Hepatocyte (in vitro differentiated cells): Measurements from ENCODE around the gene FAM114A2. TPM values are rescaled to one million over a fixed set of nuclear protein-coding genes. Genes with fewer than 3 reads are reported as not detected.

Experiments used
- DNase-seq: peaks from one replicate; pipeline ENCODE4 v3.0.0-alpha.2; 2016; ENCODE audit warnings: low spot score
- H2AFZ ChIP-seq: fragments of 200-600 bp; sonication (generic); 2 replicates; pipeline ENCODE4 v1.6.0; 2016; ENCODE audit warnings: antibody characterized with exemption, mild to moderate bottlenecking
- H3K27ac ChIP-seq: fragments of 200-600 bp; sonication (generic); 2 replicates; pipeline ENCODE4 v1.5.1; 2016; ENCODE audit warnings: mild to moderate bottlenecking
- H3K27me3 ChIP-seq: fragments of 200-600 bp; sonication (generic); 2 replicates; pipeline ENCODE4 v1.6.1; 2016
- H3K36me3 ChIP-seq: fragments of 200-600 bp; sonication (generic); replicated peaks from 2 replicates; pipeline ENCODE4 v1.5.1; 2016; ENCODE audit warnings: low read depth; ENCODE audit not compliant: insufficient read depth
- H3K4me1 ChIP-seq: fragments of 200-600 bp; sonication (generic); 2 replicates; pipeline ENCODE4 v1.5.1; 2016; ENCODE audit warnings: mild to moderate bottlenecking, moderate library complexity; ENCODE audit not compliant: insufficient read depth
- H3K4me2 ChIP-seq: fragments of 200-600 bp; sonication (generic); 2 replicates; pipeline ENCODE4 v1.6.0; 2016
- H3K4me3 ChIP-seq: fragments of 200-600 bp; sonication (generic); 2 replicates; pipeline ENCODE4 v1.5.1; 2016; ENCODE audit warnings: mild to moderate bottlenecking
- H3K79me2 ChIP-seq: fragments of 200-600 bp; sonication (generic); 2 replicates; pipeline ENCODE4 v1.6.0; 2017; ENCODE audit warnings: mild to moderate bottlenecking
- H3K9me2 ChIP-seq: fragments of 200-600 bp; sonication (generic); replicated peaks from 2 replicates; pipeline ENCODE4 v1.6.0; 2017; ENCODE audit warnings: mild to moderate bottlenecking; ENCODE audit not compliant: insufficient read depth
- H3K9me3 ChIP-seq: fragments of 200-600 bp; sonication (generic); 2 replicates; pipeline ENCODE4 v1.5.1; 2016; ENCODE audit warnings: low read depth, mild to moderate bottlenecking
- H4K20me1 ChIP-seq: fragments of 200-600 bp; sonication (generic); 2 replicates; pipeline ENCODE4 v1.6.0; 2016; ENCODE audit warnings: mild to moderate bottlenecking; ENCODE audit not compliant: insufficient read depth, poor library complexity, severe bottlenecking
- CTCF ChIP-seq: fragments of 200-600 bp; sonication (generic); IDR thresholded peaks from 2 replicates; pipeline ENCODE4 v1.5.1; 2016; ENCODE audit warnings: antibody characterized with exemption, mild to moderate bottlenecking; ENCODE audit not compliant: poor library complexity
- EZH2 ChIP-seq: fragments of 200-600 bp; sonication (generic); IDR thresholded peaks from 2 replicates; pipeline ENCODE4 v1.6.1; 2016; ENCODE audit warnings: antibody characterized with exemption, mild to moderate bottlenecking, borderline replicate concordance
- EZH2phosphoT487 ChIP-seq: fragments of 200-600 bp; sonication (generic); IDR thresholded peaks from one replicate; pipeline ENCODE4 v1.6.1; 2018; ENCODE audit warnings: antibody characterized with exemption, mild to moderate bottlenecking, low read depth, moderate library complexity; ENCODE audit not compliant: unreplicated experiment, severe bottlenecking
- WGBS: methylation state at CpG from one replicate; pipeline ENCODE4 v1.1.6; 2016; ENCODE audit warnings: low lambda C conversion rate; ENCODE audit errors: missing lambda C conversion rate; 5-methylcytosine and 5-hydroxymethylcytosine counted together
- polyA plus RNA-seq: library from polyadenylated mRNA; unstranded; fragments of >200 nt; fragmentation: Nextera tagmentation; extraction: Ambion mirVana; gene quantifications from 2 replicates; pipeline ENCODE4 v1.2.1, GENCODE V29; 2016
- total RNA-seq: library from RNA; depleted of rRNA; stranded (reverse); fragments of >200 nt; gene quantifications from 2 replicates; pipeline ENCODE4 v1.2.3, GENCODE V29; 2014

Gene FAM114A2
- total and polyA plus RNA-seq, 2 experiments from 2014 or later = 12.0 to 22.8 TPM

GRCh38 chr5:154044581-154044980, 5.9 kb upstream of the FAM114A2 start:
- Histone ChIP-seq H3K27ac (no peak overlapping the region), H2AFZ (no peak overlapping the region), H4K20me1 (peaks cover 4% of the 10 kb centered on the region), H3K4me3 (no peak overlapping the region), H3K9me2 (no peaks in the 10 kb centered on the region), H3K36me3 (no peaks in the 10 kb centered on the region), H3K4me1 (peaks cover 7% of the 10 kb centered on the region), H3K4me2 (no peak overlapping the region), H3K79me2 (peaks cover 55% of the 10 kb centered on the region), H3K27me3 (no peaks in the 10 kb centered on the region), H3K9me3 (no peaks in the 10 kb centered on the region)
- TF ChIP-seq EZH2 (no peak), CTCF (no peak), EZH2phosphoT487 (no peak)
- 100% methylated on average over 2 of the region's 2 CpGs for WGBS
- DNase-seq = no peak

- H4K20me1 ChIP-seq = peaks cover 4% of the 10 kb centered on the region
- no peaks in the 10 kb centered on the region for H3K9me2 ChIP-seq
- no peaks in the 10 kb centered on the region for H3K9me3 ChIP-seq
- H3K27ac ChIP-seq = no peak overlapping the region
- no peaks in the 10 kb centered on the region for H3K27me3 ChIP-seq
- H3K4me3 ChIP-seq = no peak overlapping the region
- no peak overlapping the region for H2AFZ ChIP-seq
- no peak overlapping the region for H3K4me2 ChIP-seq
- 93% methylated on average over 3 of the region's 3 CpGs for WGBS
- peaks cover 60% of the 10 kb centered on the region for H3K79me2 ChIP-seq
- no peak for TF ChIP-seq EZH2
- TF ChIP-seq CTCF = no peak
- TF ChIP-seq EZH2phosphoT487 = no peak
- DNase-seq = no peak
- no peaks in the 10 kb centered on the region for H3K36me3 ChIP-seq
- peaks cover 9% of the 10 kb centered on the region for H3K4me1 ChIP-seq
These were observed 5.4 kb upstream of the FAM114A2 start for GRCh38 chr5:154044099-154044498.

GRCh38 chr5:154042766-154043165, 4.1 kb upstream of the FAM114A2 start:
- H3K4me3 ChIP-seq = no peak overlapping the region
- no peaks in the 10 kb centered on the region for H3K27me3 ChIP-seq
- no peak overlapping the region for H2AFZ ChIP-seq
- WGBS = 87% methylated on average over 2 of the region's 2 CpGs
- peaks cover 64% of the 10 kb centered on the region for H3K79me2 ChIP-seq
- no peaks in the 10 kb centered on the region for H3K36me3 ChIP-seq
- H3K4me1 ChIP-seq = peaks cover 12% of the 10 kb centered on the region
- H3K4me2 ChIP-seq = no peak overlapping the region
- no peaks in the 10 kb centered on the region for H3K9me2 ChIP-seq
- H3K27ac ChIP-seq = no peak overlapping the region
- H3K9me3 ChIP-seq = no peaks in the 10 kb centered on the region
- H4K20me1 ChIP-seq = peaks cover 4% of the 10 kb centered on the region
- TF ChIP-seq EZH2phosphoT487 (no peak), CTCF (no peak), EZH2 (no peak)
- no peak for DNase-seq

- Histone ChIP-seq H3K9me3 (no peaks in the 10 kb centered on the region), H2AFZ (peak overlapping the region; percentile 91), H3K4me2 (peak overlapping the region; percentile 89), H3K27me3 (no peaks in the 10 kb centered on the region), H4K20me1 (no peaks in the 10 kb centered on the region), H3K36me3 (no peaks in the 10 kb centered on the region), H3K4me1 (peaks cover 14% of the 10 kb centered on the region), H3K9me2 (no peaks in the 10 kb centered on the region), H3K79me2 (peaks cover 67% of the 10 kb centered on the region), H3K4me3 (peak overlapping the region; percentile 94), H3K27ac (peak overlapping the region; percentile 89)
- 52% methylated on average over 1 of the region's 1 CpG for WGBS
- DNase-seq = no peak
- TF ChIP-seq EZH2phosphoT487 = no peak
- no peak for TF ChIP-seq EZH2
- no peak for TF ChIP-seq CTCF
These were observed 734 bp upstream of the FAM114A2 start for GRCh38 chr5:154039458-154039829.
